Keratinocyte (primary cell): ENCODE data around the gene TBC1D12.
A peak's percentile ranks its signal among the peaks of the same experiment; 100 is the strongest.

Experiments
- CTCF ChIP-seq, 3 experiments: IDR thresholded peaks in 1 of 3; conservative IDR thresholded peaks in 1 of 3; optimal IDR thresholded peaks in 1 of 3; 2 replicates in 2 of 3; 3 replicates in 1 of 3; pipeline versions ENCODE3 to v1.5.1; 2011; ENCODE audit warnings: low read length in 3 of 3, mild to moderate bottlenecking in 3 of 3, moderate library complexity in 2 of 3, control low read depth in 1 of 3, inconsistent platforms in 1 of 3; ENCODE audit not compliant: insufficient read depth in 2 of 3; ENCODE audit errors: extremely low read depth in 1 of 3
- EZH2 ChIP-seq: IDR thresholded peaks from one replicate; pipeline ENCODE4 v1.6.1; 2012; ENCODE audit warnings: inconsistent platforms, mild to moderate bottlenecking, low read length, moderate library complexity

- TF ChIP-seq EZH2 (no peak), CTCF (optimal IDR thresholded peaks at IDR 0.05 in 1 of 3, IDR thresholded peaks at IDR 0.05 in 1 of 3, conservative IDR thresholded peaks at IDR 0.05 in 1 of 3; ENCODE audit: extremely low read depth in 1 of 3, insufficient read depth in 2 of 3, low read length in 3 of 3) (peak in 1 of 3 experiments; percentile 13)
Measured at GRCh38 chr10:94402204-94402842, at the start of gene TBC1D12.
